IMR-90 (cell line): ENCODE results near the gene FRMD4B. TPM values are rescaled to one million over a fixed set of nuclear protein-coding genes. Genes with fewer than 3 reads are reported as not detected.

Experiments used
- ATAC-seq: fragments of 200-7000 bp; cut with Tn5 transposase; 2 replicates; pipeline ENCODE4 v1.9.1; 2020; ENCODE audit warnings: low read depth, mild to moderate bottlenecking, moderate library complexity
- BruUV-seq: library from RNA; stranded (reverse); fragments of 400-500 nt; replicated peaks from 2 replicates; lab custom pipeline; 2021; lab: Mats Ljungman, UMichigan
- CTCF ChIA-PET: fragments of 300-600 bp; formaldehyde crosslinking; extraction: SDS; loops from one replicate; lab custom pipeline; 2021; ENCODE audit warnings: antibody characterized with exemption; lab: Yijun Ruan, JAX
- POLR2A ChIA-PET: fragments of 300-600 bp; sonication (Branson Sonifier 250); formaldehyde crosslinking; loops from one replicate; lab custom pipeline; 2022; ENCODE audit warnings: antibody characterized with exemption; ENCODE audit not compliant: unreplicated experiment; lab: Charles Lee
- DNase-seq: peaks from one replicate; pipeline ENCODE4 v3.0.0; 2013
- H2AFZ ChIP-seq: replicated peaks from 2 replicates; pipeline ENCODE3; 2013; ENCODE audit warnings: low read length, mild to moderate bottlenecking; ENCODE audit not compliant: poor library complexity
- H2AK5ac ChIP-seq: 2 replicates; pipeline ENCODE4 v1.6.1; 2013; ENCODE audit warnings: low read depth, low read length, inconsistent platforms
- H2AK9ac ChIP-seq: replicated peaks from 2 replicates; pipeline ENCODE3; 2013; ENCODE audit warnings: mild to moderate bottlenecking, low read depth, low read length, moderate library complexity; ENCODE audit not compliant: poor library complexity
- H2BK120ac ChIP-seq: 2 replicates; pipeline ENCODE4 v1.6.1; 2013; ENCODE audit warnings: low read depth, low read length, inconsistent platforms
- H2BK15ac ChIP-seq: 3 replicates; pipeline ENCODE4 v1.6.1; 2013; ENCODE audit warnings: low read depth, low read length, inconsistent platforms
- H2BK20ac ChIP-seq: 2 replicates; pipeline ENCODE4 v1.6.1; 2013; ENCODE audit warnings: low read depth, mild to moderate bottlenecking, inconsistent platforms, low read length, moderate library complexity
- H2BK5ac ChIP-seq: 2 replicates; pipeline ENCODE4 v1.6.1; 2013; ENCODE audit warnings: mild to moderate bottlenecking, low read depth, low read length, inconsistent platforms; ENCODE audit not compliant: poor library complexity, severe bottlenecking
- H3K14ac ChIP-seq: replicated peaks from 2 replicates; pipeline ENCODE4 v1.6.1; 2013; ENCODE audit warnings: low read depth, low read length, inconsistent platforms
- H3K18ac ChIP-seq: 2 replicates; pipeline ENCODE4 v1.6.1; 2013; ENCODE audit warnings: low read depth, low read length, control low read depth
- H3K23ac ChIP-seq: 2 replicates; pipeline ENCODE4 v1.6.1; 2013; ENCODE audit warnings: low read depth, low read length, inconsistent platforms
- H3K27ac ChIP-seq: 2 replicates; pipeline ENCODE4 v1.5.1; 2013; ENCODE audit warnings: mild to moderate bottlenecking, control low read depth, low read length; ENCODE audit not compliant: insufficient read depth
- H3K27me3 ChIP-seq: 2 replicates; pipeline ENCODE4 v1.6.1; 2013; ENCODE audit warnings: low read length; ENCODE audit not compliant: control insufficient read depth, insufficient read depth
- H3K36me3 ChIP-seq: 2 replicates; pipeline ENCODE4 v1.6.1; 2013; ENCODE audit warnings: low read length, mixed read lengths; ENCODE audit not compliant: control insufficient read depth, insufficient read depth
- H3K4ac ChIP-seq: 2 replicates; pipeline ENCODE4 v1.6.1; 2013; ENCODE audit warnings: low read depth, low read length, inconsistent platforms
- H3K4me1 ChIP-seq: 2 replicates; pipeline ENCODE4 v1.6.1; 2013; ENCODE audit warnings: low read length, mixed read lengths; ENCODE audit not compliant: control insufficient read depth, insufficient read depth
- H3K4me2 ChIP-seq: 2 replicates; pipeline ENCODE4 v1.6.1; 2013; ENCODE audit warnings: low read depth, mild to moderate bottlenecking, control low read depth, low read length, moderate library complexity
- H3K4me3 ChIP-seq: 2 replicates; pipeline ENCODE4 v1.5.1; 2013; ENCODE audit warnings: low read depth, mild to moderate bottlenecking, control low read depth, low read length, moderate library complexity; ENCODE audit not compliant: insufficient read depth
- H3K56ac ChIP-seq: 2 replicates; pipeline ENCODE4 v1.6.1; 2013; ENCODE audit warnings: low read length, inconsistent platforms; ENCODE audit not compliant: insufficient read depth; ENCODE audit errors: extremely low read depth
- H3K79me1 ChIP-seq, 2 experiments: 2 replicates each; pipeline ENCODE4 v1.6.1; 2013; ENCODE audit warnings: low read length in 2 of 2, inconsistent platforms in 1 of 2, low read depth in 1 of 2
- H3K9ac ChIP-seq: 2 replicates; pipeline ENCODE4 v1.6.1; 2013; ENCODE audit warnings: low read depth, low read length, control low read depth
- H3K9me1 ChIP-seq: 2 replicates; pipeline ENCODE4 v1.6.1; 2013; ENCODE audit warnings: low read length, inconsistent platforms; ENCODE audit not compliant: insufficient read depth
- H3K9me3 ChIP-seq: 2 replicates; pipeline ENCODE4 v1.6.1; 2013; ENCODE audit warnings: low read length; ENCODE audit not compliant: control insufficient read depth, insufficient read depth
- H4K20me1 ChIP-seq: 2 replicates; pipeline ENCODE4 v1.6.1; 2013; ENCODE audit warnings: low read length, inconsistent platforms; ENCODE audit not compliant: insufficient read depth
- H4K5ac ChIP-seq: 2 replicates; pipeline ENCODE4 v1.6.1; 2013; ENCODE audit warnings: mild to moderate bottlenecking, low read depth, low read length, control low read depth
- H4K8ac ChIP-seq, 2 experiments: 2 replicates each; pipeline ENCODE4 v1.6.1; 2013; ENCODE audit warnings: low read depth in 2 of 2, low read length in 2 of 2, control low read depth in 1 of 2, inconsistent platforms in 1 of 2
- H4K91ac ChIP-seq: 2 replicates; pipeline ENCODE4 v1.6.1; 2013; ENCODE audit warnings: low read depth, low read length, inconsistent platforms; ENCODE audit not compliant: insufficient read depth
- BHLHE40 ChIP-seq: fragments of 150-350 bp; IDR thresholded peaks from 2 replicates; pipeline ENCODE4 v1.6.1; 2016; ENCODE audit warnings: mild to moderate bottlenecking, low read depth, low read length
- CEBPB ChIP-seq: IDR thresholded peaks from 2 replicates; pipeline ENCODE4 v1.6.1; 2012; ENCODE audit warnings: low read depth, low read length, improper control_type of control experiment
- CHD1 ChIP-seq: IDR thresholded peaks from 2 replicates; pipeline ENCODE4 v1.6.1; 2012; ENCODE audit warnings: low read depth, low read length, improper control_type of control experiment
- FOS ChIP-seq: fragments of 150-350 bp; IDR thresholded peaks from 2 replicates; pipeline ENCODE4 v1.6.1; 2016; ENCODE audit warnings: low read depth, low read length
- MAFK ChIP-seq: IDR thresholded peaks from 2 replicates; pipeline ENCODE4 v1.6.1; 2012; ENCODE audit warnings: low read depth, low read length, improper control_type of control experiment
- MXI1 ChIP-seq: IDR thresholded peaks from 2 replicates; pipeline ENCODE4 v1.6.1; 2012; ENCODE audit warnings: low read depth, mild to moderate bottlenecking, low read length, moderate library complexity, borderline replicate concordance
- NFE2L2 ChIP-seq: fragments of 150-350 bp; IDR thresholded peaks from 2 replicates; pipeline ENCODE4 v1.6.1; 2016; ENCODE audit warnings: low read depth, mild to moderate bottlenecking, low read length
- POLR2A ChIP-seq: IDR thresholded peaks from 2 replicates; pipeline ENCODE4 v1.6.1; 2012; ENCODE audit warnings: mild to moderate bottlenecking, low read depth, low read length
- RAD21 ChIP-seq: IDR thresholded peaks from 2 replicates; pipeline ENCODE4 v1.6.1; 2012; ENCODE audit warnings: low read length, improper control_type of control experiment
- RCOR1 ChIP-seq: IDR thresholded peaks from 2 replicates; pipeline ENCODE4 v1.6.1; 2012; ENCODE audit warnings: mild to moderate bottlenecking, low read length, improper control_type of control experiment; ENCODE audit not compliant: insufficient replicate concordance
- RFX5 ChIP-seq: IDR thresholded peaks from 2 replicates; pipeline ENCODE4 v1.8.0; 2012; ENCODE audit warnings: low read depth, mild to moderate bottlenecking, low read length, moderate library complexity
- SMC3 ChIP-seq: fragments of 150-350 bp; IDR thresholded peaks from 2 replicates; pipeline ENCODE4 v1.6.1; 2016; ENCODE audit warnings: low read depth, mild to moderate bottlenecking, antibody characterized with exemption, low read length, moderate library complexity
- WGBS, 2 experiments: methylation state at CpG; one replicate each; pipeline versions ENCODE4 v1.1.5 to v1.1.7; 2013; ENCODE audit warnings: missing lambda C conversion rate in 2 of 2; ENCODE audit not compliant: insufficient read length in 1 of 2; ENCODE audit errors: extremely low coverage in 2 of 2; 5-methylcytosine and 5-hydroxymethylcytosine counted together
- dilution Hi-C: fragments of 300-500 bp; cut with HindIII; formaldehyde crosslinking; loops from one replicate; pipeline ENCODE4 v1.14.3; 2018; ENCODE audit warnings: low sequenced_read_pairs; ENCODE audit not compliant: unreplicated experiment
- in situ Hi-C: fragments of 300-500 bp; cut with MboI; formaldehyde crosslinking; loops from 3 replicates; pipeline ENCODE4 v1.14.3; 2019; ENCODE audit warnings: low sequenced_read_pairs, inconsistent platforms, mixed read lengths
- intact Hi-C: fragments of 100-400 bp; cut with micrococcal nuclease; formaldehyde crosslinking; loops from 2 replicates; pipeline ENCODE4 v1.10.0; 2022
- polyA plus RNA-seq, 3 experiments: library from polyadenylated mRNA; depleted of rRNA; stranded (reverse); fragments of >200 nt; gene quantifications; 2 replicates each; pipeline ENCODE4 v1.2.3, GENCODE V29; 2012; ENCODE audit warnings: low replicate concordance in 1 of 3
- total RNA-seq: library from RNA; depleted of rRNA; stranded (reverse); fragments of >200 nt; gene quantifications from 2 replicates; pipeline ENCODE4 v1.2.3, GENCODE V29; 2012
- TF ChIP-seq, protein P1 (sequence below): fragments of 150-350 bp; IDR thresholded peaks from 2 replicates; pipeline ENCODE4 v1.6.1; 2016; ENCODE audit warnings: low read depth, mild to moderate bottlenecking, low read length, moderate library complexity, borderline replicate concordance
- TF ChIP-seq, protein P2 (sequence below): fragments of 150-350 bp; IDR thresholded peaks from 2 replicates; pipeline ENCODE4 v1.6.1; 2017; ENCODE audit warnings: mild to moderate bottlenecking, antibody characterized with exemption, low read length, low read depth
- TF ChIP-seq, protein P3 (sequence below): conservative IDR thresholded peaks from 2 replicates; pipeline ENCODE4 v1.5.1; 2012; ENCODE audit warnings: mild to moderate bottlenecking, low read depth, low read length, improper control_type of control experiment

The FRMD4B gene
- total and polyA plus RNA-seq, 2 of the 4 experiments (the other 2 are of a cell fraction): 0.14 to 0.36 TPM

DNA sequence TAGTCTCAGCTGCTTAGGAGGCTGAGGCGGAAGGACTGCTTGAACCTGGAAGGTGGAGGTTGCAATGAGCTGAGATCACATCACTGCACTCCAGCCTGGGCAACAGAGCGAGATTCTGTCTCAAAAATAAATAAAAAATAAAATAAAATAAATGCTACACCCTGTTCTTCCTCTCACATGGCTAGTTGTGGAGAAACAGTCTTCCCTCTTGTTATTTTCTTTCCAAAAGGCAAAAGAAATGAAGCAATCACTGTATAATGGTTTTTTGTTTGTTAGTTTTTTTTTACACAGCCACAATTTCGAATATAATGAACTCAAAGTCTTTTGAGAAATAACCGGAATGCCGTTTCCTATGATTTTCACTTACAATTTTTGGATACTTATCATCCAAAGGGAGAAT, 4.9 kb upstream of the FRMD4B start:
- H2BK20ac ChIP-seq: no peak overlapping the region
- no peak overlapping the region for H2AK5ac ChIP-seq
- dilution Hi-C loops: no loop called here
- no peaks in the 10 kb centered on the region for H3K79me1 ChIP-seq
- H3K4ac ChIP-seq: no peak overlapping the region
- H2BK15ac ChIP-seq: no peak overlapping the region
- H3K9me3 ChIP-seq: no peaks in the 10 kb centered on the region
- ChIA-PET CTCF (no interaction called here), POLR2A (no interaction called here)
- no peaks in the 10 kb centered on the region for H4K20me1 ChIP-seq
- no CpG with 5 or more reads among the region's 5 CpGs for WGBS, 2 experiments
- DNase-seq (no peak), ATAC-seq (no peak)
- TF ChIP-seq RAD21 (no peak), RFX5 (no peak), FOS (no peak), SMC3 (no peak), BHLHE40 (no peak), POLR2A (no peak), NFE2L2 (no peak), MXI1 (no peak), RCOR1 (no peak), CHD1 (no peak), MAFK (no peak), CEBPB (no peak)
- TF ChIP-seq, protein P1, sequence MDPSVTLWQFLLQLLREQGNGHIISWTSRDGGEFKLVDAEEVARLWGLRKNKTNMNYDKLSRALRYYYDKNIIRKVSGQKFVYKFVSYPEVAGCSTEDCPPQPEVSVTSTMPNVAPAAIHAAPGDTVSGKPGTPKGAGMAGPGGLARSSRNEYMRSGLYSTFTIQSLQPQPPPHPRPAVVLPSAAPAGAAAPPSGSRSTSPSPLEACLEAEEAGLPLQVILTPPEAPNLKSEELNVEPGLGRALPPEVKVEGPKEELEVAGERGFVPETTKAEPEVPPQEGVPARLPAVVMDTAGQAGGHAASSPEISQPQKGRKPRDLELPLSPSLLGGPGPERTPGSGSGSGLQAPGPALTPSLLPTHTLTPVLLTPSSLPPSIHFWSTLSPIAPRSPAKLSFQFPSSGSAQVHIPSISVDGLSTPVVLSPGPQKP: no peak
- TF ChIP-seq, protein P2, sequence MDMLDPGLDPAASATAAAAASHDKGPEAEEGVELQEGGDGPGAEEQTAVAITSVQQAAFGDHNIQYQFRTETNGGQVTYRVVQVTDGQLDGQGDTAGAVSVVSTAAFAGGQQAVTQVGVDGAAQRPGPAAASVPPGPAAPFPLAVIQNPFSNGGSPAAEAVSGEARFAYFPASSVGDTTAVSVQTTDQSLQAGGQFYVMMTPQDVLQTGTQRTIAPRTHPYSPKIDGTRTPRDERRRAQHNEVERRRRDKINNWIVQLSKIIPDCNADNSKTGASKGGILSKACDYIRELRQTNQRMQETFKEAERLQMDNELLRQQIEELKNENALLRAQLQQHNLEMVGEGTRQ: no peak
- TF ChIP-seq, protein P3, sequence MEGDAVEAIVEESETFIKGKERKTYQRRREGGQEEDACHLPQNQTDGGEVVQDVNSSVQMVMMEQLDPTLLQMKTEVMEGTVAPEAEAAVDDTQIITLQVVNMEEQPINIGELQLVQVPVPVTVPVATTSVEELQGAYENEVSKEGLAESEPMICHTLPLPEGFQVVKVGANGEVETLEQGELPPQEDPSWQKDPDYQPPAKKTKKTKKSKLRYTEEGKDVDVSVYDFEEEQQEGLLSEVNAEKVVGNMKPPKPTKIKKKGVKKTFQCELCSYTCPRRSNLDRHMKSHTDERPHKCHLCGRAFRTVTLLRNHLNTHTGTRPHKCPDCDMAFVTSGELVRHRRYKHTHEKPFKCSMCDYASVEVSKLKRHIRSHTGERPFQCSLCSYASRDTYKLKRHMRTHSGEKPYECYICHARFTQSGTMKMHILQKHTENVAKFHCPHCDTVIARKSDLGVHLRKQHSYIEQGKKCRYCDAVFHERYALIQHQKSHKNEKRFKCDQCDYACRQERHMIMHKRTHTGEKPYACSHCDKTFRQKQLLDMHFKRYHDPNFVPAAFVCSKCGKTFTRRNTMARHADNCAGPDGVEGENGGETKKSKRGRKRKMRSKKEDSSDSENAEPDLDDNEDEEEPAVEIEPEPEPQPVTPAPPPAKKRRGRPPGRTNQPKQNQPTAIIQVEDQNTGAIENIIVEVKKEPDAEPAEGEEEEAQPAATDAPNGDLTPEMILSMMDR: no peak
- no peak overlapping the region for H3K9ac ChIP-seq
- H4K91ac ChIP-seq: no peak overlapping the region
- H4K5ac ChIP-seq: no peak overlapping the region
- H3K9me1 ChIP-seq: no peaks in the 10 kb centered on the region
- no peak overlapping the region for H4K8ac ChIP-seq
- no peak overlapping the region for H3K56ac ChIP-seq
- H2AFZ ChIP-seq: no peak overlapping the region
- no peak overlapping the region for H3K27ac ChIP-seq
- no peak overlapping the region for H3K23ac ChIP-seq
- in situ Hi-C loops: no loop called here
- no TSS peak for BruUV-seq
- H2BK120ac ChIP-seq: no peak overlapping the region
- peaks cover 10% of the 10 kb centered on the region for H3K27me3 ChIP-seq
- no peak overlapping the region for H3K14ac ChIP-seq
- H3K36me3 ChIP-seq: no peaks in the 10 kb centered on the region
- no peak overlapping the region for H2AK9ac ChIP-seq
- no peaks in the 10 kb centered on the region for H3K4me1 ChIP-seq
- intact Hi-C loops: no loop called here
- H3K4me2 ChIP-seq: no peak overlapping the region
- H3K18ac ChIP-seq: no peak overlapping the region
- no peak overlapping the region for H3K4me3 ChIP-seq
- no peak overlapping the region for H2BK5ac ChIP-seq
